H9 (cell line): ENCODE data around the gene CRISPLD2. TPM values are rescaled to one million over a fixed set of nuclear protein-coding genes. Genes with fewer than 3 reads are reported as not detected.

Experiments
- DNase-seq: peaks from one replicate; pipeline ENCODE4 v3.0.0-alpha.2; 2017
- H2AFZ ChIP-seq: one replicate; pipeline ENCODE4 v1.6.1; 2013; ENCODE audit warnings: mild to moderate bottlenecking, low read length, control low read depth, moderate library complexity
- H2AK5ac ChIP-seq: 2 replicates; pipeline ENCODE4 v1.6.1; 2013; ENCODE audit warnings: low read length, control low read depth, mixed read lengths; ENCODE audit not compliant: insufficient read length
- H2BK120ac ChIP-seq: one replicate; pipeline ENCODE4 v1.6.1; 2013; ENCODE audit warnings: low read depth, mild to moderate bottlenecking, low read length, control low read depth, inconsistent platforms; ENCODE audit not compliant: poor library complexity, severe bottlenecking
- H2BK12ac ChIP-seq: 2 replicates; pipeline ENCODE4 v1.6.1; 2013; ENCODE audit warnings: low read length, control low read depth, mixed read lengths, low read depth; ENCODE audit not compliant: insufficient read length
- H2BK15ac ChIP-seq: 2 replicates; pipeline ENCODE4 v1.6.1; 2013; ENCODE audit warnings: low read depth, low read length, control low read depth
- H2BK20ac ChIP-seq: one replicate; pipeline ENCODE4 v1.6.1; 2013; ENCODE audit warnings: low read depth, mild to moderate bottlenecking, low read length, control low read depth, inconsistent platforms; ENCODE audit not compliant: poor library complexity, severe bottlenecking
- H2BK5ac ChIP-seq: 2 replicates; pipeline ENCODE4 v1.6.1; 2013; ENCODE audit warnings: low read length, control low read depth, mixed read lengths; ENCODE audit not compliant: insufficient read length
- H3K14ac ChIP-seq: 2 replicates; pipeline ENCODE4 v1.6.1; 2013; ENCODE audit warnings: low read length, control low read depth; ENCODE audit not compliant: insufficient read depth
- H3K18ac ChIP-seq: 2 replicates; pipeline ENCODE4 v1.6.1; 2013; ENCODE audit warnings: low read depth, mild to moderate bottlenecking, mixed read lengths, low read length, control low read depth; ENCODE audit not compliant: insufficient read length
- H3K23ac ChIP-seq: 2 replicates; pipeline ENCODE4 v1.6.1; 2013; ENCODE audit warnings: low read length, control low read depth, mixed read lengths, low read depth; ENCODE audit not compliant: insufficient read length
- H3K23me2 ChIP-seq: 2 replicates; pipeline ENCODE4 v1.6.1; 2013; ENCODE audit warnings: low read depth, mild to moderate bottlenecking, mixed read lengths, low read length, control low read depth; ENCODE audit not compliant: insufficient read length, poor library complexity, severe bottlenecking
- H3K27ac ChIP-seq: 2 replicates; pipeline ENCODE4 v1.5.1; 2013; ENCODE audit warnings: low read length, control low read depth, mixed read lengths, low read depth; ENCODE audit not compliant: insufficient read length
- H3K27me3 ChIP-seq: 2 replicates; pipeline ENCODE4 v1.6.1; 2013; ENCODE audit warnings: low read length, control low read depth, inconsistent platforms; ENCODE audit not compliant: insufficient read depth
- H3K4ac ChIP-seq: 2 replicates; pipeline ENCODE4 v1.6.1; 2013; ENCODE audit warnings: low read depth, mild to moderate bottlenecking, control low read depth, inconsistent platforms, low read length, moderate library complexity
- H3K4me1 ChIP-seq: 2 replicates; pipeline ENCODE4 v1.6.1; 2013; ENCODE audit warnings: low read length, control low read depth, inconsistent platforms; ENCODE audit not compliant: insufficient read depth
- H3K4me2 ChIP-seq: 2 replicates; pipeline ENCODE4 v1.6.1; 2013; ENCODE audit warnings: low read length, control low read depth, mixed read lengths; ENCODE audit not compliant: insufficient read length, insufficient read depth
- H3K56ac ChIP-seq: 2 replicates; pipeline ENCODE4 v1.6.1; 2013; ENCODE audit warnings: low read depth, mild to moderate bottlenecking, mixed read lengths, low read length, control low read depth; ENCODE audit not compliant: insufficient read length
- H3K79me1 ChIP-seq: 2 replicates; pipeline ENCODE4 v1.6.1; 2013; ENCODE audit warnings: low read depth, mild to moderate bottlenecking, moderate library complexity, low read length, control low read depth, inconsistent platforms; ENCODE audit not compliant: insufficient read depth, poor library complexity, severe bottlenecking
- H3K79me2 ChIP-seq: 2 replicates; pipeline ENCODE4 v1.6.1; 2013; ENCODE audit warnings: low read length, control low read depth, inconsistent platforms; ENCODE audit not compliant: insufficient read depth
- H3K9ac ChIP-seq: 2 replicates; pipeline ENCODE4 v1.6.1; 2013; ENCODE audit warnings: low read length, control low read depth, mixed read lengths; ENCODE audit not compliant: insufficient read length; ENCODE audit errors: extremely low read depth
- H3K9me3 ChIP-seq: one replicate; pipeline ENCODE4 v1.6.1; 2013; ENCODE audit warnings: low read depth, low read length, inconsistent platforms; ENCODE audit not compliant: control insufficient read depth
- H3T11ph ChIP-seq: one replicate; pipeline ENCODE4 v1.6.1; 2013; ENCODE audit warnings: mild to moderate bottlenecking, low read length, control low read depth, inconsistent platforms
- H4K20me1 ChIP-seq: one replicate; pipeline ENCODE4 v1.6.1; 2013; ENCODE audit not compliant: control insufficient read depth, insufficient read length, insufficient read depth
- H4K5ac ChIP-seq: 2 replicates; pipeline ENCODE4 v1.6.1; 2013; ENCODE audit warnings: low read depth, mild to moderate bottlenecking, mixed read lengths, low read length, control low read depth; ENCODE audit not compliant: insufficient read length
- H4K8ac ChIP-seq: replicated peaks from 2 replicates; pipeline ENCODE4 v1.6.1; 2013; ENCODE audit warnings: low read length, control low read depth, mixed read lengths, low read depth; ENCODE audit not compliant: insufficient read length
- H4K91ac ChIP-seq: 2 replicates; pipeline ENCODE4 v1.6.1; 2013; ENCODE audit warnings: low read depth, mild to moderate bottlenecking, moderate library complexity, mixed read lengths, low read length, control low read depth; ENCODE audit not compliant: insufficient read length
- H3K27ac Mint-ChIP-seq, 3 experiments: 2 replicates in 2 of 3; 3 replicates in 1 of 3; pipeline ENCODE4 v1.8.0; 2020 to 2021; ENCODE audit warnings: mixed read lengths in 3 of 3, mild to moderate bottlenecking in 1 of 3, moderate library complexity in 1 of 3
- H3K27me3 Mint-ChIP-seq: 2 replicates; pipeline ENCODE4 v1.8.0; 2021; ENCODE audit warnings: low read depth, mild to moderate bottlenecking, moderate library complexity, mixed read lengths
- H3K36me3 Mint-ChIP-seq, 3 experiments: 2 replicates in 2 of 3; 3 replicates in 1 of 3; pipeline ENCODE4 v1.8.0; 2020 to 2021; ENCODE audit warnings: low read depth in 3 of 3, mixed read lengths in 3 of 3; ENCODE audit not compliant: insufficient read depth in 1 of 3
- H3K4me1 Mint-ChIP-seq, 2 experiments: 2 replicates each; pipeline ENCODE4 v1.8.0; 2020; ENCODE audit warnings: mixed read lengths in 2 of 2
- H3K4me3 Mint-ChIP-seq, 2 experiments: 2 replicates in 1 of 2; 3 replicates in 1 of 2; pipeline ENCODE4 v1.8.0; 2020 to 2021; ENCODE audit warnings: mild to moderate bottlenecking in 2 of 2, mixed read lengths in 2 of 2, moderate library complexity in 1 of 2
- H3K9me3 Mint-ChIP-seq, 2 experiments: 2 replicates in 1 of 2; 3 replicates in 1 of 2; pipeline ENCODE4 v1.8.0; 2020; ENCODE audit warnings: mild to moderate bottlenecking in 2 of 2, mixed read lengths in 2 of 2, moderate library complexity in 1 of 2
- WGBS: extraction: QIAGEN DNeasy Blood & Tissue Kit; methylation state at CpG from one replicate; pipeline ENCODE4 v1.1.7; 2013; ENCODE audit warnings: missing lambda C conversion rate, low lambda C conversion rate, mixed read lengths; ENCODE audit not compliant: insufficient read length; ENCODE audit errors: extremely low coverage; 5-methylcytosine and 5-hydroxymethylcytosine counted together
- total RNA-seq: library from RNA; stranded (reverse); gene quantifications from 2 replicates; pipeline ENCODE4 v1.2.1, GENCODE V29; 2021
- TF ChIP-seq, protein P1 (sequence below): fragments of 200-600 bp; sonication (generic); conservative IDR thresholded peaks from 3 replicates; pipeline ENCODE4 v1.8.0; 2021; ENCODE audit warnings: antibody characterized with exemption, mild to moderate bottlenecking

Gene CRISPLD2
- total RNA-seq, 1 experiment from 2014 or later = 2.3 TPM

DNA sequence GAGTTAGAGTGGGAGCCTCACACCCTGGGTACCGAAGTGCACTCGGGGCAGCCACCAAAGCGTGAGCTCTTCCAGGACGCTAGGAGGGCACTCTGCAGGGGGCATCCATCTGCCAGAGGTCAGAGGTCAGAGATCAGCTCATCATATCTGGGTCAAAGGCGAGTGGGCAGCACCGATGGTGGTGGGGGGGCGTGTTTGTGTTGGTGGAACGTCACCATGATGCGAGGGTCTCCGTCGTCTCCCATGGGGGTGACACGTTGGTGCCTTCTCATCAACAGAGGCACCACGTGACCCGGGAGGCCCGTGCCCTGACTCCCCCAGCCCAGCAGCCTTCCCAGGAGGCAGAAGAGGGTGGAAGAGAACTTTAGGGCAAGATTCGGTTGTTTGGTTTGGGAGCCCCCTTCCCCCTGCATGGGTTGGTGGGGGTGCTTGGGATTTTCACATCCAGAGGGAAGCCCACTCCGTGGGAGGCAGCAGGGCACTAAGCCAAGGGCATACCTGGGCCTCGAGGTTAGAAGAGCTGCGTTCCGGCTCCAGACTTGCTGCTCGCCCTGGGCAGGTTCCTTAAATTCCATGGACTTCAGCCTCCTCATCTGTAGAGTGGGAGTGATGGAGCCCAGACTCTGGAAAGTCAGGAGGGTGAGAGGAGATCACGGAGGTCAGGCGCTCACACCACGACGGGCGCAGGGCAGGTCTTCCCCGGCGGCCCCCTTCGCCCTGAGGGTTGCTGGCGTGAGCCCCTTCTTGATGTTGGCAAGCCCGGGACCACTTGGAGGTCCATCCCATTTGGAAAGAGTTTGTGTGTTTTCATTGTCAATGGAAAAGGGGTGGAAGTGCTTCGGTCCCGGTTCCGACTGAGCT is 14.0 kb downstream of the CRISPLD2 start:
- Histone ChIP-seq H3K9me3 (no peaks in the 10 kb centered on the region), H2BK12ac (no peak overlapping the region), H4K91ac (no peak overlapping the region), H3K56ac (no peak overlapping the region), H3K18ac (no peak overlapping the region), H3K4me1 (no peaks in the 10 kb centered on the region), H3K27ac (no peak overlapping the region), H4K8ac (no peak overlapping the region), H3K4me2 (no peak overlapping the region), H3K4ac (no peak overlapping the region), H3T11ph (no peak overlapping the region), H3K79me2 (no peaks in the 10 kb centered on the region), H4K20me1 (no peaks in the 10 kb centered on the region), H2BK5ac (no peak overlapping the region), H3K14ac (no peak overlapping the region; the same call in 1 of the 2 replicates), H2BK120ac (no peak overlapping the region), H3K9ac (no peak overlapping the region), H2BK20ac (no peak overlapping the region), H2AK5ac (no peak overlapping the region), H3K23ac (no peak overlapping the region), H3K27me3 (no peaks in the 10 kb centered on the region), H3K79me1 (no peaks in the 10 kb centered on the region), H2AFZ (no peak overlapping the region), H2BK15ac (no peak overlapping the region), H3K23me2 (no peaks in the 10 kb centered on the region), H4K5ac (no peak overlapping the region)
- H3K36me3 Mint-ChIP-seq = no peaks in the 10 kb centered on the region
- WGBS = no CpG with 5 or more reads among the region's 34 CpGs
- H3K4me1 Mint-ChIP-seq = peaks cover 13 to 23% of the 10 kb centered on the region in 2 experiments
- 0 out of 7 replicates have a peak overlapping the region, but pooled peaks of 1 of the 3 experiments have one; percentile 35 for H3K27ac Mint-ChIP-seq
- no peak overlapping the region for H3K4me3 Mint-ChIP-seq
- H3K27me3 Mint-ChIP-seq = peaks cover 27% of the 10 kb centered on the region
- TF ChIP-seq, protein P1, sequence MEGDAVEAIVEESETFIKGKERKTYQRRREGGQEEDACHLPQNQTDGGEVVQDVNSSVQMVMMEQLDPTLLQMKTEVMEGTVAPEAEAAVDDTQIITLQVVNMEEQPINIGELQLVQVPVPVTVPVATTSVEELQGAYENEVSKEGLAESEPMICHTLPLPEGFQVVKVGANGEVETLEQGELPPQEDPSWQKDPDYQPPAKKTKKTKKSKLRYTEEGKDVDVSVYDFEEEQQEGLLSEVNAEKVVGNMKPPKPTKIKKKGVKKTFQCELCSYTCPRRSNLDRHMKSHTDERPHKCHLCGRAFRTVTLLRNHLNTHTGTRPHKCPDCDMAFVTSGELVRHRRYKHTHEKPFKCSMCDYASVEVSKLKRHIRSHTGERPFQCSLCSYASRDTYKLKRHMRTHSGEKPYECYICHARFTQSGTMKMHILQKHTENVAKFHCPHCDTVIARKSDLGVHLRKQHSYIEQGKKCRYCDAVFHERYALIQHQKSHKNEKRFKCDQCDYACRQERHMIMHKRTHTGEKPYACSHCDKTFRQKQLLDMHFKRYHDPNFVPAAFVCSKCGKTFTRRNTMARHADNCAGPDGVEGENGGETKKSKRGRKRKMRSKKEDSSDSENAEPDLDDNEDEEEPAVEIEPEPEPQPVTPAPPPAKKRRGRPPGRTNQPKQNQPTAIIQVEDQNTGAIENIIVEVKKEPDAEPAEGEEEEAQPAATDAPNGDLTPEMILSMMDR = no peak
- H3K9me3 Mint-ChIP-seq = no peaks in the 10 kb centered on the region; a peak in 1 of 5 replicates
- DNase-seq = no peak
